Heart left ventricle (tissue), 16 donors: ENCODE data around the gene SNCG. TPM values are rescaled to one million over a fixed set of nuclear protein-coding genes. Genes with fewer than 3 reads are reported as not detected.

Source experiments
- ATAC-seq, 4 donors: fragments of 200-7000 bp; cut with Tn5 transposase; one replicate each; pipeline ENCODE4 v1.9.1; 2020 to 2022; ENCODE audit warnings: moderate library complexity in 4 of 4, mild to moderate bottlenecking in 3 of 4, moderate number of reproducible peaks in 1 of 4
- DNase-seq, 5 donors: peaks; one replicate each; pipeline ENCODE4 v3.0.0-alpha.2; 2020
- H3K27ac ChIP-seq, 12 donors: fragments of 200-600 bp; sonication (generic) in 4 of 12; one replicate each; pipeline versions ENCODE4 v1.5.0 to v1.8.0; 2016 to 2022; ENCODE audit warnings: mild to moderate bottlenecking in 2 of 12
- H3K27me3 ChIP-seq, 9 donors: fragments of 200-600 bp; sonication (generic) in 2 of 9; one replicate each; pipeline versions ENCODE4 v1.5.1 to v1.8.0; 2016 to 2022; ENCODE audit warnings: mild to moderate bottlenecking in 3 of 9
- H3K36me3 ChIP-seq, 9 donors: fragments of 200-600 bp; sonication (generic) in 2 of 9; one replicate each; pipeline versions ENCODE4 v1.5.0 to v1.8.0; 2018 to 2022; ENCODE audit warnings: mild to moderate bottlenecking in 2 of 9
- H3K4me1 ChIP-seq, 12 donors: fragments of 200-600 bp; sonication (generic) in 4 of 12; one replicate each; pipeline versions ENCODE4 v1.5.0 to v1.8.0; 2016 to 2022; ENCODE audit warnings: mild to moderate bottlenecking in 3 of 12
- H3K4me3 ChIP-seq, 12 donors: fragments of 200-600 bp; sonication (generic) in 4 of 12; one replicate each; pipeline versions ENCODE4 v1.5.0 to v1.8.0; 2017 to 2022; ENCODE audit warnings: mild to moderate bottlenecking in 9 of 12, moderate library complexity in 4 of 12
- H3K9me3 ChIP-seq, 12 donors: fragments of 200-600 bp; sonication (generic) in 4 of 12; one replicate each; pipeline versions ENCODE4 v1.5.0 to v1.8.0; 2016 to 2022; ENCODE audit warnings: mild to moderate bottlenecking in 1 of 12
- CTCF ChIP-seq, 12 donors: fragments of 200-600 bp; sonication (generic) in 4 of 12; IDR thresholded peaks; one replicate each; pipeline versions ENCODE4 v1.5.0 to v1.8.0; 2018 to 2022; ENCODE audit warnings: antibody characterized with exemption in 12 of 12, mild to moderate bottlenecking in 5 of 12
- POLR2A ChIP-seq, 2 donors: fragments of 450-650 bp; IDR thresholded peaks; one replicate each; pipeline ENCODE4 v1.6.1; 2017; ENCODE audit warnings: antibody characterized with exemption in 2 of 2, mild to moderate bottlenecking in 2 of 2, moderate library complexity in 2 of 2
- WGBS, 4 donors: extraction: QIAGEN DNeasy Blood & Tissue Kit in 2 of 4; methylation state at CpG; one replicate each; pipeline versions ENCODE4 v1.1.5 to v1.1.7; 2013 to 2018; 5-methylcytosine and 5-hydroxymethylcytosine counted together
- intact Hi-C, 10 donors: fragments of 100-400 bp; cut with DNase I; formaldehyde crosslinking; loops; one replicate each; pipeline versions ENCODE4 v1.11.1 to v1.14.2; 2022
- polyA plus RNA-seq, 2 donors: library from polyadenylated mRNA; stranded (reverse); fragments of 200-250 nt; gene quantifications; one replicate each; pipeline ENCODE4 v1.2.3, GENCODE V29; 2013
- total RNA-seq, 9 donors: library from RNA; depleted of rRNA in 2 of 9; stranded (reverse); fragments of >200 nt in 2 of 9; fragmentation: NEBNext Ultra II Directional in 3 of 9; extraction: Animal tissue kit (Norgen Biotek cat#: 25700) in 3 of 9; gene quantifications; one replicate each; pipeline versions ENCODE4 v1.1.0 to v1.2.4, GENCODE V29; 2016 to 2023
- donor health status: ischemic (EF 13 %, LVEDD 7.1; RV severe dilation, severe dysfunction).
- donor health status: healthy with polysubstance abuse.
- donor health status: DM: no; HTN: yes; CAD: no.
- donor health status: DM: no; HTN: no; CAD: no.
- donor health status: ischemic (EF 25% LVEDD 6.9; RV normal size, moderate dysfunction).
- donor health status: ischemic (EF 25% LVEDD 5.7; RV mildly dilated, moderate dysfunction).
- donor health status: healthy.
- donor health status: DM: yes; HTN: yes; CAD: no.
- donor health status: ischemic (EF 35%, LVEDD 5.7; RV mildly dilated, moderate dysfunction).
- donor health status: nonischemic (EF 11% LVEDD 7.7; RV severe dilation, severe dysfunction).
- donor health status: DM: yes; HTN: yes; CAD: no.
- donor health status: PGD.
- donor health status: ischemic (EF 29% LVEDD 5.4; RV normal size, mild dysfunction).
- donor health status: nonischemic (EF 23%, LVEDD 6.1; RV moderate dilation, normal function).

The SNCG gene
- total and polyA plus RNA-seq, 11 donors: 8.2 to 44.7 (median 18.5) TPM

DNA sequence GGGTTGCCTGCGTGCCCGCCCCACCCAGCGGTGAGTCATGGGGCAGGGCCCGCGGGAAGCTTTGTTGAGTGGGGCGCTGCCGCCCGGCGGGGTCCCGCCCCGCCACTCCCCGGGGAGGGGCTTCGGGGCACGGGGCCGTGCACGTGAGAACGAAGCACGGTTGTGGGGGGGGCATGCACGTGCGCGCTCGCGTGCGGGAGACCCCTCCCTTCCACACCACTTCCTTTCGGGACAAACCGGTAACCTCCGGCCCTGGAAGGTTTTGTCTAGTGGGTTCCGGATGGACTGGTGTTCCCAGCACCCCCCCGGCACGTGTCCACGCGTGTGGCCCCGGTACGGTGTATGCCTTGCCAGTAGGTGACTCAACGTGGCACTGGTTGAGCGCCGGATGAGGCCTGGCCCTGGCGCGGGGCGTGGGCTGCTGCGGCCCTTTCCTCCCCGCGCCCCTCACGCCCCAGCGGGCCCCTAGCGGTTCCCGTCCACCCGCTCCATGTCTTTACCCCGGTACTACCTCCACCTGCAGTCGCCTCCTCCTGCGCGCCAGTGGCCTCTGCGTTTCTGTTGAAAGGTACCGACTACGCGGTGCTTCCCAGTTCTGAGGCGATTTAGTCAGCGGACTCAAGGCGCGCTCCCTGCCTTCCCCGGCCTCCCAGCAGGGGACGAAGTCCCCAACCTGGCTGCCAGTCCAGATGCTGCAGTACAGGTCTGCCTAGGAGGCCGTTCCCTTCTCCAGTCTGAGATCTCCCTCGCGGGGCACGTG lies 13.0 kb downstream of the SNCG start:
- Histone ChIP-seq H3K4me3 (peak overlapping the region; percentile 41 to 84 (median 65)), H3K4me1 (peaks cover 7 to 58% (median 42%) of the 10 kb centered on the region in 12 donors), H3K27me3 (peaks cover 0 to 11% (median 0%) of the 10 kb centered on the region in 9 donors), H3K9me3 (no peaks in the 10 kb centered on the region), H3K36me3 (no peaks in the 10 kb centered on the region), H3K27ac (peak overlapping the region; percentile 77 to 98 (median 92))
- TF ChIP-seq CTCF (IDR thresholded peaks at IDR 0.05) (peak in 1 of 12 donors; percentile 14), POLR2A (IDR thresholded peaks at IDR 0.05) (no peak)
- intact Hi-C loops: loop anchor here in 5 of 10 donors (5.0 to 10.0 kb wide), 3 partner anchors 34 to 123 kb away; partner anchors contain the start of genes GLUD1 (in 3 of the 5) and SHLD2 (in 2 of the 5)
- 7 to 30% (median 8%) methylated on average over 26 to 66 of the region's 66 CpGs for WGBS, 4 donors
- ATAC-seq: peak; percentile 44 to 87 (median 84)
- DNase-seq: peak in 4 of 5 donors; percentile 90 to 92 (median 91)

DNA sequence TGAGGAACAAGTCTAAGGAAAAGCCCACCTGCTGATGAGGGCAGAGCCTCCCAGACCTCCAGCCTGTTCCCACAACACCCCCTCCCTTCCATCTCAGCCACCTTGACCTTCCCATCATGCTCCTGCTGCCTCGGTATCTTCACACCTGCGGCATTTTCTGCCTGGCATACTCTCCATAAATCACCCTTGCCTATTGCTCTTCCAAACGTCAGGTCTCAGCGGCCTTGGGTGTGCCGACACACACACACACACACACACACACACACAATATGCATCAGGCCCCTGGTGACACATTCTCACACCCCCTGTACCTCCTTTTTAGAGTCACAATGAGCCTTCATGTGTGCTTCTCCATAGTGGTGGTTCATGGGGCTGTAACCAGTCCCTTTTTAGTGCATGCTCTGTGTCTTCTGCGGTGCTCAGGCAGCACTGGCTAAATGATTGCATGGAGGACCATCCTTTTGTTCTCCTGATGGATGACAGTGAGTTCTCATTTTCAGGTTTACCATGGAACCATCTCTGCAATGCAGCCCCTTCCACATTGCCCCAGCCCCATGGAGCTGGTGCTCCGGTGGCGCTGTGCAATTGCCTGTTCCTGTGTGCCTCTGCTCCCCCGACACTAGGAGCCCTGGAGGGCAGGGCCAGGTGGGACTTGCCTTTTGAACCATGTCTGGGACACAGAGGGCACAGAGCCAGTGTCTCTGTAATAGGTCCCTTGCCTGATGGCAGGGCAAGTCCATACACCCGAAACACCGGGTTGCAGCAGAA lies 14.4 kb downstream of the SNCG start:
- no peak overlapping the region for H3K4me3 ChIP-seq
- H3K4me1 ChIP-seq: peaks cover under 1 to 51% (median 30%) of the 10 kb centered on the region in 12 donors
- ATAC-seq: no peak
- no peaks in the 10 kb centered on the region for H3K36me3 ChIP-seq
- TF ChIP-seq CTCF (IDR thresholded peaks at IDR 0.05): no peak
- TF ChIP-seq POLR2A (IDR thresholded peaks at IDR 0.05): no peak
- DNase-seq: peak in 1 of 5 donors; percentile 42
- 88 to 98% (median 95%) methylated on average over 10 to 11 of the region's 11 CpGs for WGBS, 4 donors
- peak overlapping the region in 5 of 12 donors; percentile 91 to 98 (median 93) for H3K27ac ChIP-seq
- peaks cover 0 to 9% (median 0%) of the 10 kb centered on the region in 9 donors for H3K27me3 ChIP-seq
- intact Hi-C loops: loop anchor here in 5 of 10 donors (5.0 to 10.0 kb wide), 3 partner anchors 35 to 122 kb away; partner anchors contain the start of genes GLUD1 (in 3 of the 5) and SHLD2 (in 2 of the 5)
- H3K9me3 ChIP-seq: no peaks in the 10 kb centered on the region

GRCh38 chr10:86974484-86974883 lies 16.1 kb downstream of the SNCG start:
- no peak for DNase-seq
- TF ChIP-seq POLR2A (IDR thresholded peaks at IDR 0.05) (no peak), CTCF (IDR thresholded peaks at IDR 0.05) (no peak)
- H3K36me3 ChIP-seq: no peaks in the 10 kb centered on the region
- H3K9me3 ChIP-seq: no peaks in the 10 kb centered on the region
- WGBS, 4 donors: 83 to 90% (median 87%) methylated on average over 7 of the region's 7 CpGs
- peaks cover 0 to 42% (median 27%) of the 10 kb centered on the region in 12 donors for H3K4me1 ChIP-seq
- ATAC-seq: no peak
- no peak overlapping the region for H3K4me3 ChIP-seq
- peaks cover 0 to 2% (median 0%) of the 10 kb centered on the region in 9 donors for H3K27me3 ChIP-seq
- intact Hi-C loops: loop anchor here in 5 of 10 donors (5.0 to 10.0 kb wide), 3 partner anchors 37 to 120 kb away; partner anchors contain the start of genes GLUD1 (in 3 of the 5) and SHLD2 (in 2 of the 5)
- H3K27ac ChIP-seq: no peak overlapping the region
